Coronary artery (tissue), 2 donors: ENCODE data around the gene ANKRD34B.
A peak's percentile ranks its signal among the peaks of the same experiment; 100 is the strongest.

Experiments
- DNase-seq: peaks from one replicate; pipeline ENCODE4 v3.0.0-alpha.2; 2017; ENCODE audit warnings: low spot score
- H3K27ac ChIP-seq, 2 donors: fragments of 200-600 bp; sonication (generic); one replicate each; pipeline ENCODE4 v1.5.1; 2016 to 2019
- H3K4me3 ChIP-seq: fragments of 200-600 bp; sonication (generic); 2 replicates; pipeline ENCODE4 v1.5.1; 2016; ENCODE audit warnings: mild to moderate bottlenecking, moderate library complexity
- TF ChIP-seq, protein P1 (sequence below): fragments of 200-600 bp; sonication (generic); IDR thresholded peaks from one replicate; pipeline ENCODE4 v1.5.1; 2019; ENCODE audit warnings: antibody characterized with exemption

Gene ANKRD34B

DNA sequence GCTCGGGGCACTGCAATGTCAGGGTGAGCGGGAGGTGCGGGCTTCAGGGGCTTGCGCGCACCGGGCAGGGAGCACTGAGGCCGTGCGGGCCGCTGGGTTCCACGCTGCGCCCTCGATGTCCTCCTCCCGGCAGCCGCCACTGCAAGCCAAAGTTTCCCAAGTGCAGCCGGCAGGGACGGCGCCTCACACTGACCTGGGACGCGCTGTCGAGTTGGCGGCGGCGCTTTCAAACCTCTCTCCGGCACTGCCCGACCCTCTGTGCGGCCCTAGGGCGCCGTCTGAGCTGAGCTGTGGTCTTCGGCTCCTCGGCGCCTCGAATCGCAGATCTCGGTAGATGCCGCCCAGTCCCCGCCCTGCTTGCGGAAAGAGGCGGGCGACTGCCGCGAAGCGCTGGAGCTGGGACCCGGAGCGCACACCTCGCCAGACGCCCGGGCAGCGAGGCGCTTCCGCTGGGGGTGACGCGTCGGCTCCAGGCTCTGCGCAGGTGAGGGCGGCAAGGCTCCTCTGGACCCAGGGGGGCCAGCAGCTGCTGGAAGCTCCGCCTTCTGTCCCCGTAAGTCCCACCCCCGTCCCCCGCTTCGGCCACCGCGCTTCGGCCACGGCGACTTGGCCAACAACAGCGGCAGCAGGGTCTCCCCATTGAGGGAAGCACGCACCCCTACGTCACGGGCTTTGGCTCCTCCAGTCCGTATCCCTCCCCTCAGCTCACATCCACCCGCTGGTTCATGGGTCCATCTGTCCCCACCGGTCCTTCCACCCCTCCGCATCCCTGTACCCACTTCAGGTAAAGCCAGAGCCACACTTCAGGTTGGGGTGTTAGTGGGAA, at the start of gene ANKRD34B:
TSS of gene ANKRD34B (minus strand) at position 320 of the 826 bp plus-strand sequence. CDS start 10,261 bp downstream, outside the sequence.
- no peak within 1 kb of the TSS for H3K27ac ChIP-seq
- TF ChIP-seq, protein P1, sequence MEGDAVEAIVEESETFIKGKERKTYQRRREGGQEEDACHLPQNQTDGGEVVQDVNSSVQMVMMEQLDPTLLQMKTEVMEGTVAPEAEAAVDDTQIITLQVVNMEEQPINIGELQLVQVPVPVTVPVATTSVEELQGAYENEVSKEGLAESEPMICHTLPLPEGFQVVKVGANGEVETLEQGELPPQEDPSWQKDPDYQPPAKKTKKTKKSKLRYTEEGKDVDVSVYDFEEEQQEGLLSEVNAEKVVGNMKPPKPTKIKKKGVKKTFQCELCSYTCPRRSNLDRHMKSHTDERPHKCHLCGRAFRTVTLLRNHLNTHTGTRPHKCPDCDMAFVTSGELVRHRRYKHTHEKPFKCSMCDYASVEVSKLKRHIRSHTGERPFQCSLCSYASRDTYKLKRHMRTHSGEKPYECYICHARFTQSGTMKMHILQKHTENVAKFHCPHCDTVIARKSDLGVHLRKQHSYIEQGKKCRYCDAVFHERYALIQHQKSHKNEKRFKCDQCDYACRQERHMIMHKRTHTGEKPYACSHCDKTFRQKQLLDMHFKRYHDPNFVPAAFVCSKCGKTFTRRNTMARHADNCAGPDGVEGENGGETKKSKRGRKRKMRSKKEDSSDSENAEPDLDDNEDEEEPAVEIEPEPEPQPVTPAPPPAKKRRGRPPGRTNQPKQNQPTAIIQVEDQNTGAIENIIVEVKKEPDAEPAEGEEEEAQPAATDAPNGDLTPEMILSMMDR: no peak
- peak within 1 kb of the TSS; percentile 58 for H3K4me3 ChIP-seq
- no peak for DNase-seq

DNA sequence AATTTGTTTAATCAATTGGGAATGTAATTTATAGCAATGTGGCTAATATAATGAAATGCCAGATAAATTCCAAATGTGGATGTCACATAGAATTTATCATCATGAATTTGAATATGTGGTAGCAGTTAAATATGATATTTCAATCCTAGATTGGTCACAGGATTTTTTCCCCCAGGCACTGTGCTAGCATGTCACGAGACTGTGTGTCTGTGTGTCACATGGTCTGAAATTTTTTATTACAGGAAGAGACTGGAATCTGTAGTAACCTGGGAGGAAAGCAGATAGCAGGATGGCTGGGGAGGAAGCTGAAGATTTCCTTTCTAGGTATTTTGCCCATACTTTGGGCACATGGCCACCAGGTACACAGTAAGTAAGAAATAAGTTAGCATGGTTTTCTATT, 49.0 kb upstream of the ANKRD34B start:
- H3K4me3 ChIP-seq: no peak overlapping the region
- TF ChIP-seq, protein P1: no peak
- H3K27ac ChIP-seq: no peak overlapping the region
- no peak for DNase-seq

DNA sequence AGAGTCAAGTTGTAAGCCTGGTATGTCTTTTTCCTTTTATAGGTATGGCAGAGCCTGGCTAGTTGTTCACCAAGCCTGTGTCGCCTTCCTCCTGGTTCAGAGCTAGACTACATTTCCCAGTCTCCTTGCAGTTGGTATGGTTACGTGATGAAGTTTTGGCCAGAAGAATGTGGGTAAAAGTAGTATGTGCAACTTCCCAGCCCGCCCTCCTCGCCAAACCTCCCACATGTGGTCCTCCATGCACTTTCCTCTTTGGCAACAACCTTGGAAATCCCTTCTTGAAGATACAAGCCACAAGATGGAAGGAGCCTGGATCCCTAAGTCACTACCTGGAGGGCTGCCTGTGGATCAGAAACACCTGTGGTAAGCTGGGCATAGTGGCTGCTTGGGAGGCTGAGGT, 48.4 kb upstream of the ANKRD34B start:
- Histone ChIP-seq H3K27ac (no peak overlapping the region), H3K4me3 (no peak overlapping the region)
- DNase-seq: no peak
- TF ChIP-seq, protein P1: no peak

DNA sequence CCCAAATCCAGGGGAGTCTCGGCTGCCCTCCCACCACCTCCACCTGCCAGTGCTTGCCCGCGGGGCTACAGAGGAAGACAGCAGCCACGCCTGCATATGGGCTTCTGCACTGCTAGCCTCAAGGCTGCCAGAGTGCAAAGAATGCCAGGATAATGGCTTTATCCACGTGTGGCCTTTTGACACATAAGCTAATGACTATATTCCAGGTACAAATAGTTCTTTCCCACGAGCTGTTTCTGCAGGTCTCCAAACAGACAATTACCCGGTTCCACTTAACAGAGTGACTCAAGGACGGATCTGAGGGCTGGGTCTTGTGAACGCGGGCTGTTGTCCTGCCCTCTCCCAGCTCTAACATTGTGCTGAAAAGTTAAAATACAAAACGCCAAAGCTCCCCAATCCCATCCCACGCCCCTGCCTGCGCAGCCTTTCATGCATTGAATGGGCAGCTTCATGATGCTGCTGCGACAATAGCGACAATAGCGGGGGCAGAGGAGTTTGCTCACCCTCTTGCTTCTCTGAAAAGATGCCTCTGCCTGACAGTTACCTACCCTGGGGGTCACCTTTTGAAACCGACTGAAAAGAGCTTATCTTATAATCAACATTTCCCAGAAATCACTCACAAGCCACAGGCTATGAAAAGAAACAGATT, 45.3 kb upstream of the ANKRD34B start:
- DNase-seq: no peak
- no peak overlapping the region for H3K4me3 ChIP-seq
- H3K27ac ChIP-seq: no peak overlapping the region
- TF ChIP-seq, protein P1: no peak

DNA sequence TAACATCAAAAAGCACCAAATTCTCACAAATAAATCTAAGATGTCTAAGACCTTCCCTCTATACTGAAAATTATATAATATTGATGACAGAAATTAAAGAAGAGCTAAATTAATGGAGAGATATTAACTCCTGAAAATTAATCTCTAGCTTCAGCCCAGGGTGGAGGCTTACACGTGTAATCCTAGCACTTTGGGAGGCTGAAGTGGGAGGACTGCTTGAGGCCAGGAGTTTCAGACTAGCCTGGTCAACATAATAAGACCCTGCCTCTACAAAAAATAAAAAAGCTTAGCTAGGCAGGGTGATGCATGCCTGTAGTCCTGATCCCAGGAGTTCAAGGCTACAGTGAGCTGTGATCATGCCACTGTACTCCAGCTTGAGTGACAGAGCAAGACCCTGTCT, 39.6 kb upstream of the ANKRD34B start:
- DNase-seq: no peak
- no peak overlapping the region for H3K27ac ChIP-seq
- no peak overlapping the region for H3K4me3 ChIP-seq
- TF ChIP-seq, protein P1: no peak

DNA sequence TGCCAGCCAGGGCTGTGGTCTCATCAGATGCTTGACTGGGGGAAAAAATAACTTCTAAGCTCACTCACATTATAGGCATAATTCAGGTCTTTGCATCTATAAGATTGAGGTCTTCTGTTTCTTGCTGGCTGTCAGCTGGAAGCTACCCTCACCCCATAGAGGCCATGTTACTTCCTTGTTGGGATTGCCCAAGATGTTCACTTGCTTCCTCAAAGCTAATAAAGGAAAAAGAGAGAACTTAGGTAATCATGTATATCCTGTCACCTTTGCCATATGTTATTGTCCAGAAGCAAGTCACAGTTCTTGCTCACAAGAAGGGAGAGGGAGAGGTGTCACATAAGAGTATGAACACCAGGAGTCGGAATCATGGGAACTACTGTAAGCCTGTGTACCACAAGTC, 38.7 kb upstream of the ANKRD34B start:
- no peak for DNase-seq
- no peak overlapping the region for H3K27ac ChIP-seq
- no peak overlapping the region for H3K4me3 ChIP-seq
- TF ChIP-seq, protein P1: no peak

DNA sequence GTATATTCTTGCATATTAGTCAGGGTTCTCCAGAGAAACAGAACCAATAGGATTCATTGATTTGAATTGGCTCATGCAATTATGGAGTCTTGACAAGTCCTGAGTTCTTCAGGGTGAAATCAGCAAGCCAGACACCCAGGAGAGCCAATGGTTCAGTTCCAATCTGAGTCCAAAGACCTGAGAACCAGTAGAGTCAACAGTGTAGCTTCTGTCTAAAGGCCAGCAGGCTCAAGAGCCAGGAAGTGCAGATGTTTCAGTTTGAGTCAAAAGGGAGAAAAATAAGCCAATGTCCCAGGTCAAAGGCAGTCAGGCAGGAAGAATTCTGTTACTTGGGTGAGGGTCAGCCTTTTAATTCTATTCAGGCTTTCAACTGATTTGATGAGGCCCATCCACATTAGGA, 37.8 kb upstream of the ANKRD34B start:
- TF ChIP-seq, protein P1: no peak
- Histone ChIP-seq H3K27ac (no peak overlapping the region), H3K4me3 (no peak overlapping the region)
- DNase-seq: no peak
